GM12875 (cell line): ENCODE data around the gene ZBED1.
"Not testable (repeated sequence)": the region's sequence is repeated elsewhere in the genome, so short reads cannot be mapped to it uniquely, and the experiment has no call there.

Experiments used
- H3K4me3 ChIP-seq: one replicate; pipeline ENCODE4 v1.5.1; 2011; ENCODE audit warnings: low read depth, low read length, control low read depth
- CTCF ChIP-seq: IDR thresholded peaks from 2 replicates; pipeline ENCODE4 v1.5.1; 2011; ENCODE audit warnings: low read depth, mild to moderate bottlenecking, control low read depth, inconsistent platforms, low read length, moderate library complexity, borderline replicate concordance; ENCODE audit not compliant: insufficient read depth

ZBED1 gene

GRCh38 chrX:2485789-2486345, 14.9 kb downstream of the ZBED1 start:
- H3K4me3 ChIP-seq: no peak overlapping the region
- no peak for TF ChIP-seq CTCF

GRCh38 chrX:2484721-2485648, 15.8 kb downstream of the ZBED1 start:
- no peak for TF ChIP-seq CTCF

GRCh38 chrX:2484256-2484655, 16.5 kb downstream of the ZBED1 start:
- no peak overlapping the region for H3K4me3 ChIP-seq
- no peak for TF ChIP-seq CTCF

More at GRCh38 chrX:2484721-2485648, 15.8 kb downstream of the ZBED1 start:
- no peak overlapping the region for H3K4me3 ChIP-seq

DNA sequence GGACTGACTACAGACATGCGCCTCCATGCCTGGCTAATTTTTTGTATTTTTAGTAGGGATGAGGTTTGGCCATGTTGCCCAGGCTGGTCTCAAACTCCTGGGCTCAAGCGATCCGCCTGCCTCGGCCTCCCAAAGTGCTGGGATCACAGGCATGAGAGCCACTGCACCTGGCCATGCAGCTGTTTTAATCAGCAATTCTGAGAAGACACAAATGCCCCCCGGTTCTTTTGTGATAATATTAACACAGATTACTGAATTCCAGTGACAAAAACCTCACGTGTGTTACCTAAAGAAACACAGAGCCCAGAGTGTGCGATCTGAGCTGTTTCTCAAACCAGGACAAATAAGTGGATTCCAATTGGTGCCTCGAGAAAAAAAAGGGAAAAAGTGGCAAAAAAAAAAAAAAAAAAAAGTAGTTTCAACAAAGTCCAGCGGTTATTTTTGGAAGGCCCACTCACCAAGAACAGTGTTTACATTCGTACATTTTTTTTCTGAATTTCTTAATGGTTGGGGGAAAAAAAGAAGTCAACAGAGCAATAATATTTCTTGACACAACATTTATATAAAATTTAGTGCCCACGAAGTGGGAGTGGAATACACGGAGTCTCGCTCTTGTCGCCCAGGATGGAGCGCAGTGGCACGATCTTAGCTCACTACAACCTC, 17.2 kb downstream of the ZBED1 start:
- no peak for TF ChIP-seq CTCF
- no peak overlapping the region for H3K4me3 ChIP-seq

DNA sequence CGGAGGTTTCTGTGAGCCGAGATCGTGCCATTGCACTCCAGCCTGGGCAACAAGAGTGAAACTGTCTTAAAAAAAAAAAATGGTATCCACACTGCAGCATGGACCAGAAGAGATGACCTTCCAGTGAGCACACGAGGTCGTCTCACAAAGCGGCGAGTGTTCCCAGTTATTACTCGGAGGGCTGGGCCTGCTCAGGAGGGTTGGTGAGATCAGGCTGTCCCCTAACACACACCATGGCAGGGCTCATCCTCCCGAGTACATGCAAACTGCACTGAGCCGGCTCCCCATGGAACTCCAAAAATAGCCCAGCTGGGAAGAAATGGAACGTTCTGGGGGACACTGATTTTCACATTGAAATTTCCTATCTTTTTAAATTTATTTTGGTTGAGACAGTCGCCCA, 19.2 kb downstream of the ZBED1 start:
- not testable (repeated sequence) for H3K4me3 ChIP-seq

DNA sequence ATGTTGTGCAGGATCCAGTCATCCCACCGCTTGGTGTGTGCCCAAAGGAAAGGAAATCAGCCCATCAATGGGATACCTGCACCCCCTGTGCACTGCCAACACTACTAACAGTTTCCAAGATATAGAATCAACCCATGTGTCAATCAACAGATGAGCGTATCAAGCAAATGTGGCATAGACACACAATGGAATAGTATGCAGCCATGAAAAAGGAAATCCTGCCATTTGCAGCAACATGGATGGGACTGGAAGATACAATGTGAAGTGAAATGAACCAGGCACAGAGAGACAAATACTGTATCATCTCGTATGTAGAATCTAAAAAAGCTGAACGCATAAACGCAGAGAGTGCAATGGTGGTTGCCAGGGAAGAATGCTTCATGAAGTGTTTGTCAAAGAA, 20.8 kb downstream of the ZBED1 start:
- not testable (repeated sequence) for H3K4me3 ChIP-seq

DNA sequence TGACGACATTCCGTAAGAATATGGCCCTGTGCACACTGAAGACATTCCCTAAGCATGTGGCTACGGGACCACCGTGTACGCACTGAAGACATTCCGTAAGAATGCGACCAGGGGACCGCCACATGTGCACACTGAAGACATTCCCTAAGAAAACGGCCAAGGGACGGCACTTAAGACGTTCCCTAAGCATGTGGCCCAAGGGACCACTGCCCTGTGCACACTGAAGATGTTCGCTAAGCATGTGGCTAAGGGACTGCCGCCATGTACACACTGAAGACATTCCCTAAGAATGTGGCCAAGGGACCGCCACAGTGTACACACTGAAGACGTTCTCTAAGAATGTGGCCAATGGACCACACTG, 21.4 kb downstream of the ZBED1 start:
- H3K4me3 ChIP-seq: no peak overlapping the region
- no peak for TF ChIP-seq CTCF
